SK-N-SH (cell line): Measurements from ENCODE around the gene RBMS1.

Experiments
- POLR2AphosphoS5 ChIP-seq: IDR thresholded peaks from 2 replicates; pipeline ENCODE4 v1.6.1; 2012; ENCODE audit warnings: low read depth, low read length
- RAD21 ChIP-seq: IDR thresholded peaks from 2 replicates; pipeline ENCODE4 v1.6.1; 2012; ENCODE audit warnings: mild to moderate bottlenecking, low read length
- RCOR1 ChIP-seq: fragments of 150-350 bp; IDR thresholded peaks from 2 replicates; pipeline ENCODE4 v1.6.1; 2017; ENCODE audit warnings: antibody characterized with exemption, low read length
- TF ChIP-seq, protein P1 (sequence below): IDR thresholded peaks from 2 replicates; pipeline ENCODE4 v1.6.1; 2012; ENCODE audit warnings: mild to moderate bottlenecking, low read depth, low read length, moderate library complexity
- TF ChIP-seq, protein P2 (sequence below): fragments of 200-600 bp; sonication (generic); IDR thresholded peaks from 2 replicates; pipeline ENCODE4 v1.6.1; 2017; ENCODE audit warnings: antibody characterized with exemption, mild to moderate bottlenecking, moderate library complexity

DNA sequence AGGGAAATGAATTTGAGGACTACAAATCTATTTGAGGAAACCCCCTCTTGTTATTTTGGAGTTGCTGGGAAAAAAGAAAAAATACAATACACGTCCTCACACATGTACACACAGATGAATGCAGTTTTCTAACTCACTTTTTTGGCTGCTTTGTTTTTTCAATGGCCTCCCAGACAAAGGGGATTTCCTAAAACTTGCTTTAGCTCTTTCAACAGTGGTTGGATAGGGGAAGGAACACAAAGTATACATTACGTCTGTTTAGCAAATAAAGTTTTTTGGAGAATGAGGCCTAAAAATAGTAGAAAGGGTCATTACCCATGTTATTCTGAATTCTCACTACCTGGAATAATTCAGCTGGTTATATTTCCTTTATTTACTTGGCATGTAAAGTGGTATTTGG, 168.2 kb downstream of the RBMS1 start:
- TF ChIP-seq, protein P1, sequence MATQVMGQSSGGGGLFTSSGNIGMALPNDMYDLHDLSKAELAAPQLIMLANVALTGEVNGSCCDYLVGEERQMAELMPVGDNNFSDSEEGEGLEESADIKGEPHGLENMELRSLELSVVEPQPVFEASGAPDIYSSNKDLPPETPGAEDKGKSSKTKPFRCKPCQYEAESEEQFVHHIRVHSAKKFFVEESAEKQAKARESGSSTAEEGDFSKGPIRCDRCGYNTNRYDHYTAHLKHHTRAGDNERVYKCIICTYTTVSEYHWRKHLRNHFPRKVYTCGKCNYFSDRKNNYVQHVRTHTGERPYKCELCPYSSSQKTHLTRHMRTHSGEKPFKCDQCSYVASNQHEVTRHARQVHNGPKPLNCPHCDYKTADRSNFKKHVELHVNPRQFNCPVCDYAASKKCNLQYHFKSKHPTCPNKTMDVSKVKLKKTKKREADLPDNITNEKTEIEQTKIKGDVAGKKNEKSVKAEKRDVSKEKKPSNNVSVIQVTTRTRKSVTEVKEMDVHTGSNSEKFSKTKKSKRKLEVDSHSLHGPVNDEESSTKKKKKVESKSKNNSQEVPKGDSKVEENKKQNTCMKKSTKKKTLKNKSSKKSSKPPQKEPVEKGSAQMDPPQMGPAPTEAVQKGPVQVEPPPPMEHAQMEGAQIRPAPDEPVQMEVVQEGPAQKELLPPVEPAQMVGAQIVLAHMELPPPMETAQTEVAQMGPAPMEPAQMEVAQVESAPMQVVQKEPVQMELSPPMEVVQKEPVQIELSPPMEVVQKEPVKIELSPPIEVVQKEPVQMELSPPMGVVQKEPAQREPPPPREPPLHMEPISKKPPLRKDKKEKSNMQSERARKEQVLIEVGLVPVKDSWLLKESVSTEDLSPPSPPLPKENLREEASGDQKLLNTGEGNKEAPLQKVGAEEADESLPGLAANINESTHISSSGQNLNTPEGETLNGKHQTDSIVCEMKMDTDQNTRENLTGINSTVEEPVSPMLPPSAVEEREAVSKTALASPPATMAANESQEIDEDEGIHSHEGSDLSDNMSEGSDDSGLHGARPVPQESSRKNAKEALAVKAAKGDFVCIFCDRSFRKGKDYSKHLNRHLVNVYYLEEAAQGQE: no peak
- TF ChIP-seq, protein P2, sequence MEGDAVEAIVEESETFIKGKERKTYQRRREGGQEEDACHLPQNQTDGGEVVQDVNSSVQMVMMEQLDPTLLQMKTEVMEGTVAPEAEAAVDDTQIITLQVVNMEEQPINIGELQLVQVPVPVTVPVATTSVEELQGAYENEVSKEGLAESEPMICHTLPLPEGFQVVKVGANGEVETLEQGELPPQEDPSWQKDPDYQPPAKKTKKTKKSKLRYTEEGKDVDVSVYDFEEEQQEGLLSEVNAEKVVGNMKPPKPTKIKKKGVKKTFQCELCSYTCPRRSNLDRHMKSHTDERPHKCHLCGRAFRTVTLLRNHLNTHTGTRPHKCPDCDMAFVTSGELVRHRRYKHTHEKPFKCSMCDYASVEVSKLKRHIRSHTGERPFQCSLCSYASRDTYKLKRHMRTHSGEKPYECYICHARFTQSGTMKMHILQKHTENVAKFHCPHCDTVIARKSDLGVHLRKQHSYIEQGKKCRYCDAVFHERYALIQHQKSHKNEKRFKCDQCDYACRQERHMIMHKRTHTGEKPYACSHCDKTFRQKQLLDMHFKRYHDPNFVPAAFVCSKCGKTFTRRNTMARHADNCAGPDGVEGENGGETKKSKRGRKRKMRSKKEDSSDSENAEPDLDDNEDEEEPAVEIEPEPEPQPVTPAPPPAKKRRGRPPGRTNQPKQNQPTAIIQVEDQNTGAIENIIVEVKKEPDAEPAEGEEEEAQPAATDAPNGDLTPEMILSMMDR: no peak
- TF ChIP-seq RAD21 (no peak), POLR2AphosphoS5 (no peak), RCOR1 (no peak)
